Skeletal muscle satellite cell (primary cell): ENCODE measurements around the gene PCDHGB4.
A peak's percentile ranks its signal among the peaks of the same experiment; 100 is the strongest.

ENCODE experiments used
- H3K27me3 ChIP-seq: 2 replicates; pipeline ENCODE4 v1.7.0; 2013; ENCODE audit warnings: low read length; ENCODE audit not compliant: control insufficient read depth, insufficient read depth
- H3K36me3 ChIP-seq: 2 replicates; pipeline ENCODE4 v1.7.0; 2013; ENCODE audit warnings: mild to moderate bottlenecking, control low read depth, low read length; ENCODE audit not compliant: insufficient read depth
- H3K4me1 ChIP-seq: 2 replicates; pipeline ENCODE4 v1.7.0; 2013; ENCODE audit warnings: low read length; ENCODE audit not compliant: control insufficient read depth, insufficient read depth
- H3K4me2 ChIP-seq: 2 replicates; pipeline ENCODE4 v1.7.0; 2013; ENCODE audit warnings: mild to moderate bottlenecking, low read length
- H3K4me3 ChIP-seq: 2 replicates; pipeline ENCODE4 v1.7.0; 2013; ENCODE audit warnings: low read length
- H3K9ac ChIP-seq: 2 replicates; pipeline ENCODE4 v1.7.0; 2013; ENCODE audit warnings: mild to moderate bottlenecking, low read depth, low read length, moderate library complexity
- H3K9me3 ChIP-seq: replicated peaks from 2 replicates; pipeline ENCODE4 v1.7.0; 2013; ENCODE audit warnings: mild to moderate bottlenecking, control low read depth, low read length

Gene PCDHGB4

GRCh38 chr5:141354900-141355469 lies 32.5 kb upstream of the PCDHGB4 start, which contains the start of gene PCDHGA4:
PCDHGA4 (plus strand) TSS chr5:141355021; CDS start chr5:141355108, 87 bp downstream.
- Histone ChIP-seq H3K27me3 (no peaks in the 10 kb centered on the region), H3K9ac (peak within 1 kb of the TSS; percentile 56), H3K36me3 (no peaks in the 10 kb centered on the region), H3K4me2 (peak within 1 kb of the TSS; percentile 59), H3K4me3 (peak within 1 kb of the TSS; percentile 62), H3K9me3 (peaks cover 10% of the 10 kb centered on the region), H3K4me1 (no peaks in the 10 kb centered on the region)

- H3K27me3 ChIP-seq = no peaks in the 10 kb centered on the region
- H3K4me2 ChIP-seq = peak overlapping the region; percentile 59
- H3K4me1 ChIP-seq = no peaks in the 10 kb centered on the region
- no peaks in the 10 kb centered on the region for H3K36me3 ChIP-seq
- H3K9me3 ChIP-seq = peaks cover 16% of the 10 kb centered on the region
- no peak overlapping the region for H3K9ac ChIP-seq
- H3K4me3 ChIP-seq = peak overlapping the region; percentile 62
Measured at GRCh38 chr5:141355641-141356040, 31.9 kb upstream of the PCDHGB4 start.

GRCh38 chr5:141356133-141356532 lies 31.4 kb upstream of the PCDHGB4 start:
- no peaks in the 10 kb centered on the region for H3K27me3 ChIP-seq
- H3K4me2 ChIP-seq = no peak overlapping the region
- H3K4me3 ChIP-seq = no peak overlapping the region
- no peaks in the 10 kb centered on the region for H3K36me3 ChIP-seq
- no peaks in the 10 kb centered on the region for H3K4me1 ChIP-seq
- peaks cover 17% of the 10 kb centered on the region for H3K9me3 ChIP-seq
- no peak overlapping the region for H3K9ac ChIP-seq

- H3K36me3 ChIP-seq = no peaks in the 10 kb centered on the region
- H3K9ac ChIP-seq = no peak overlapping the region
- no peak overlapping the region for H3K4me3 ChIP-seq
- H3K4me2 ChIP-seq = no peak overlapping the region
- peaks cover 17% of the 10 kb centered on the region for H3K9me3 ChIP-seq
- no peaks in the 10 kb centered on the region for H3K27me3 ChIP-seq
- no peaks in the 10 kb centered on the region for H3K4me1 ChIP-seq
Measured at GRCh38 chr5:141356950-141357349, 30.5 kb upstream of the PCDHGB4 start.

GRCh38 chr5:141359790-141360426 lies 27.6 kb upstream of the PCDHGB4 start, which contains the start of gene PCDHGB2:
PCDHGB2 (plus strand) TSS chr5:141359994; CDS start chr5:141360136, 142 bp downstream.
- H3K4me2 ChIP-seq = peak within 1 kb of the TSS; percentile 63
- H3K27me3 ChIP-seq = peaks cover 4% of the 10 kb centered on the region
- peak within 1 kb of the TSS; percentile 68 for H3K4me3 ChIP-seq
- no peaks in the 10 kb centered on the region for H3K4me1 ChIP-seq
- H3K9ac ChIP-seq = peak within 1 kb of the TSS; percentile 39
- peaks cover 21% of the 10 kb centered on the region for H3K9me3 ChIP-seq
- no peaks in the 10 kb centered on the region for H3K36me3 ChIP-seq

GRCh38 chr5:141360685-141361084 lies 26.8 kb upstream of the PCDHGB4 start:
- peaks cover 28% of the 10 kb centered on the region for H3K9me3 ChIP-seq
- H3K4me2 ChIP-seq = no peak overlapping the region
- no peaks in the 10 kb centered on the region for H3K4me1 ChIP-seq
- H3K36me3 ChIP-seq = no peaks in the 10 kb centered on the region
- peak overlapping the region; percentile 68 for H3K4me3 ChIP-seq
- no peak overlapping the region for H3K9ac ChIP-seq
- peaks cover 4% of the 10 kb centered on the region for H3K27me3 ChIP-seq

GRCh38 chr5:141362719-141363118 lies 24.8 kb upstream of the PCDHGB4 start:
- H3K9me3 ChIP-seq = peaks cover 37% of the 10 kb centered on the region
- H3K4me1 ChIP-seq = no peaks in the 10 kb centered on the region
- H3K9ac ChIP-seq = no peak overlapping the region
- H3K4me2 ChIP-seq = no peak overlapping the region
- no peaks in the 10 kb centered on the region for H3K36me3 ChIP-seq
- H3K27me3 ChIP-seq = peaks cover 4% of the 10 kb centered on the region
- H3K4me3 ChIP-seq = no peak overlapping the region

- peaks cover 4% of the 10 kb centered on the region for H3K27me3 ChIP-seq
- no peaks in the 10 kb centered on the region for H3K4me1 ChIP-seq
- H3K9me3 ChIP-seq = peaks cover 37% of the 10 kb centered on the region
- no peak within 1 kb of the TSS for H3K9ac ChIP-seq
- no peaks in the 10 kb centered on the region for H3K36me3 ChIP-seq
- H3K4me3 ChIP-seq = peak within 1 kb of the TSS; percentile 44
- H3K4me2 ChIP-seq = peak within 1 kb of the TSS; percentile 51
Measured at GRCh38 chr5:141363952-141364660, 23.4 kb upstream of the PCDHGB4 start, which contains the start of gene PCDHGA5. PCDHGA5 (plus strand) TSS chr5:141364162; CDS start chr5:141364331, 169 bp downstream.

GRCh38 chr5:141366016-141366896 lies 21.2 kb upstream of the PCDHGB4 start:
- H3K4me3 ChIP-seq = no peak overlapping the region
- H3K4me1 ChIP-seq = no peaks in the 10 kb centered on the region
- H3K4me2 ChIP-seq = no peak overlapping the region
- H3K9ac ChIP-seq = no peak overlapping the region
- H3K27me3 ChIP-seq = peaks cover 4% of the 10 kb centered on the region
- peaks cover 30% of the 10 kb centered on the region for H3K9me3 ChIP-seq
- peaks cover 3% of the 10 kb centered on the region for H3K36me3 ChIP-seq

- no peaks in the 10 kb centered on the region for H3K27me3 ChIP-seq
- peak within 1 kb of the TSS; percentile 69 for H3K4me2 ChIP-seq
- peak within 1 kb of the TSS; percentile 43 for H3K4me3 ChIP-seq
- H3K4me1 ChIP-seq = no peaks in the 10 kb centered on the region
- peaks cover 3% of the 10 kb centered on the region for H3K36me3 ChIP-seq
- peaks cover 45% of the 10 kb centered on the region for H3K9me3 ChIP-seq
- H3K9ac ChIP-seq = no peak within 1 kb of the TSS
Measured at GRCh38 chr5:141369994-141370848, 17.3 kb upstream of the PCDHGB4 start, which contains the start of gene PCDHGB3. PCDHGB3 (plus strand) TSS chr5:141370242; CDS start chr5:141370395, 153 bp downstream.
